Measurements from ENCODE around the gene ZKSCAN2. TPM values are rescaled to one million over a fixed set of nuclear protein-coding genes. Genes with fewer than 3 reads are reported as not detected.

Gene ZKSCAN2
- total RNA-seq = 1 to 10 TPM; 4.7 to 5.0 TPM

GRCh38 chr16:25257470-25257955 lies at the start of gene ZKSCAN2:
Gene ZKSCAN2, minus strand, starts transcription at chr16:25257845. Its CDS starts 718 bp downstream, at chr16:25257127.
- H3K4me1 Mint-ChIP-seq = peaks cover 67% of the 10 kb centered on the region
- H3K9me3 Mint-ChIP-seq = no peaks in the 10 kb centered on the region
- peak within 1 kb of the TSS; percentile 98 for H3K27ac Mint-ChIP-seq
- ChIA-PET CTCF (no interaction called here), POLR2A (interaction anchor here (0.6 kb wide), 1 partner anchor 10 kb away, joined by 4 read pairs; no protein-coding TSS in a partner anchor)
- H3K4me3 Mint-ChIP-seq = peak within 1 kb of the TSS; percentile 89
- H3K36me3 Mint-ChIP-seq (ENCODE audit: low read depth) = peaks cover 38% of the 10 kb centered on the region
- no peaks in the 10 kb centered on the region for H3K27me3 Mint-ChIP-seq
- peak; percentile 83 for DNase-seq

GRCh38 chr16:25299792-25300590 lies 42.3 kb upstream of the ZKSCAN2 start:
- Mint-ChIP-seq H3K4me1 (peaks cover 14% of the 10 kb centered on the region), H3K36me3 (ENCODE audit: low read depth) (no peaks in the 10 kb centered on the region), H3K4me3 (no peak overlapping the region), H3K27me3 (no peaks in the 10 kb centered on the region), H3K27ac (no peak overlapping the region), H3K9me3 (no peaks in the 10 kb centered on the region)
- CTCF ChIA-PET = no interaction called here
- POLR2A ChIA-PET = no interaction called here
- no peak for DNase-seq

GRCh38 chr16:25298165-25298872 lies 40.7 kb upstream of the ZKSCAN2 start:
- no peak overlapping the region for H3K27ac Mint-ChIP-seq
- H3K27me3 Mint-ChIP-seq = no peaks in the 10 kb centered on the region
- no peaks in the 10 kb centered on the region for H3K36me3 Mint-ChIP-seq (ENCODE audit: low read depth)
- DNase-seq = no peak
- peaks cover 14% of the 10 kb centered on the region for H3K4me1 Mint-ChIP-seq
- POLR2A ChIA-PET = interaction anchor here (0.6 kb wide), 1 partner anchor 83 kb away, joined by 4 read pairs; no protein-coding TSS in a partner anchor
- CTCF ChIA-PET = interaction anchor here (0.6 kb wide), 3 partner anchors 55 to 1059 kb away, joined by 3 to 6 read pairs (median 5); no protein-coding TSS in a partner anchor
- no peaks in the 10 kb centered on the region for H3K9me3 Mint-ChIP-seq
- H3K4me3 Mint-ChIP-seq = no peak overlapping the region

DNA sequence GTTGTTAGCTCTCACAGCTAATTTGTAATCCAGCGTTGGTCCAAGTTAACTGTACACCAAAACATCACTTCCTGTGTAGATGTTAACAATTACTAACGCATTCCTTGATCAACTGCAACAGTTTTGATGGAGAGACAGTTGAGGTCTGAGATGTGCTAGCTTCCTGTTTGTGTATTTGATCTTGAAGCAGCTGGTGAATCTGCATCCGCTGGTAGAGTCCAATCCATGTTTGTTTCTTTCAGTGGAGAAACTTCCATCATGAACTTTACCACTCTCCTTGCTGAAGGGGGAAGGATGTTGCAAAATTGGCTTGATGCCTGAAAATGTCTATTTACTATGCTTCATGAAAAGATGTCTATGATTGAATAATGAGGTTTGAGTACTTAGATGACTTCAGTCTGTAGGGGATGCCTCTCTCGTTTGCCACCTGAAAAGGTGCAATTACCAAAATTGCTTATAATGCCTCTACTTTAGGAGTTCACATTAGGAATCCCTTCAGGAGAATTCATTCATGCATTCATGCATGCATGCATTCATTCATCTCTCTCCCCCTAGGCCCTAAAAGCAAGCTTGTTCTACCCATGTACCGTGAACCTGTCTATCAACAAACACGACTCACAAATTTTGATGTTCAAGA lies 39.6 kb upstream of the ZKSCAN2 start:
- Mint-ChIP-seq H3K9me3 (no peaks in the 10 kb centered on the region), H3K27ac (peak overlapping the region; percentile 68), H3K27me3 (no peaks in the 10 kb centered on the region), H3K4me3 (no peak overlapping the region), H3K4me1 (peaks cover 14% of the 10 kb centered on the region), H3K36me3 (ENCODE audit: low read depth) (no peaks in the 10 kb centered on the region)
- POLR2A ChIA-PET = interaction anchor here (0.6 kb wide), 1 partner anchor 84 kb away, joined by 4 read pairs; no protein-coding TSS in a partner anchor
- CTCF ChIA-PET = no interaction called here
- DNase-seq = no peak

DNA sequence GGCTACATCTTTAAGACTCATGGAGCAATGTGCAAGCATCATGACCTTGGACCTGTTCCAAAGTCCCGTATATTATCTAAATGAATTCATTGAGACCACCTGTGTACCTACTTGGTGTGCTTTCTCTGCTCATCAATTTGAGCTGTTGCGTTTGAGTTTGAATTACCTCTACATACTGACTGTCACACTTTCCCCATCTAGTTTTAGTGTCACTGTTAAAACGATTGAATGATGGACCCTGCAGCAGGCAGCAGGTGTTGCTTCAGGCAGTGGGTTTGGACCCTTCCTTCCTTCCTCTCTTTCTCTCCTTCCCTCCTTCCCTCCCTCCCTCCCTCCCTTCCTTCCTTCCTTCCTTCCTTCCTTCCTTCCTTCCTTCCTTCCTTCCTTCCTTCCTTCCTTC lies 33.9 kb upstream of the ZKSCAN2 start:
- CTCF ChIA-PET = no interaction called here
- H3K4me3 Mint-ChIP-seq = no peak overlapping the region
- POLR2A ChIA-PET = no interaction called here
- no peak for DNase-seq
- H3K36me3 Mint-ChIP-seq (ENCODE audit: low read depth) = no peaks in the 10 kb centered on the region
- H3K4me1 Mint-ChIP-seq = peaks cover 5% of the 10 kb centered on the region
- no peaks in the 10 kb centered on the region for H3K27me3 Mint-ChIP-seq
- no peak overlapping the region for H3K27ac Mint-ChIP-seq
- no peaks in the 10 kb centered on the region for H3K9me3 Mint-ChIP-seq

- DNase-seq = no peak
- CTCF ChIA-PET = interaction anchor here (0.7 kb wide), 1 partner anchor 247 kb away, joined by 4 read pairs; no protein-coding TSS in a partner anchor
- Mint-ChIP-seq H3K36me3 (ENCODE audit: low read depth) (no peaks in the 10 kb centered on the region), H3K9me3 (no peaks in the 10 kb centered on the region), H3K27me3 (no peaks in the 10 kb centered on the region), H3K27ac (no peak overlapping the region), H3K4me3 (no peak overlapping the region), H3K4me1 (no peaks in the 10 kb centered on the region)
- POLR2A ChIA-PET = no interaction called here
Measured at GRCh38 chr16:25289466-25289865, 31.8 kb upstream of the ZKSCAN2 start.

DNA sequence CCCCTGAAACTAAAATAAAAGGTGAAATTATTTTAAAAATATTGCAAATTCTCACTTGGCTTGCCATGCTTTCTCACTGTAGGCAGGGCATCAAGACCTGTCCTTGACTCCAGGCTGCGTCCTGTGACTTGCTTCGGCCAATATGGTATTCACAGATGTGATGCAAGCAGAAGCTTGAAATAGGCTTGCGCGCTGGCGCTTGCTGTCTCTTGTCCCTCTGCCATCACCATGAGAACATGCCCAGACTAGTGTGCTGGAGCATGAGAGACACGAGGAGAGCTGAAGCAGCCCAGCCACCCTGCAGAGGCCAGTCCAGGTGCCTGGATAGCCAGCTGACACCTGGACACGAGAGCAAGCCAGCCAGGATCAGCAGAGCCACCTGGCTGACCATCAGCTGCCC lies 21.8 kb upstream of the ZKSCAN2 start:
- H3K27ac Mint-ChIP-seq = no peak overlapping the region
- DNase-seq = no peak
- H3K27me3 Mint-ChIP-seq = peaks cover 4% of the 10 kb centered on the region
- H3K36me3 Mint-ChIP-seq (ENCODE audit: low read depth) = no peaks in the 10 kb centered on the region
- H3K4me1 Mint-ChIP-seq = peaks cover 2% of the 10 kb centered on the region
- peaks cover 9% of the 10 kb centered on the region for H3K9me3 Mint-ChIP-seq
- ChIA-PET CTCF (interaction anchor here (1.3 kb wide), 1 partner anchor 10 kb away, joined by 3 read pairs; no protein-coding TSS in a partner anchor), POLR2A (no interaction called here)
- no peak overlapping the region for H3K4me3 Mint-ChIP-seq

DNA sequence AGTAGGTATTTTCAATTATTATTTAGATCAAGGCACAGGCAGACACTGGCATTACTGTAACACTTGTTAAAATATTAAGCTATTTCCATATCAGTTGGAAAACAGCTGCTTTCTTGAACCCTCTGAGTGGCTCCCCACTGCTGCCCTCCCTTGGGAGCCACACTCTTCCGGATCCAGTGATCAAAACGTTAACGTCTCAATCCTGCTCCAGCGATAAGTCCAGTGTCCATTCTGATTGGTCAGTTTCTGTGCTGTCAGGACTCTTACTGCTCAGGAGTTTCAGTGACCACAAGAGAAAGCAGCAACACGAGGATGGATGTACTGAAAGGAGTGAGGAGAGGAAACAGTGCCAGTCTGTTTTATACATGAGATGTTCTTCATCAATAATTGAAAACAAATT lies 13.8 kb upstream of the ZKSCAN2 start:
- no peak for DNase-seq
- H3K4me3 Mint-ChIP-seq = no peak overlapping the region
- H3K36me3 Mint-ChIP-seq (ENCODE audit: low read depth) = peaks cover 8% of the 10 kb centered on the region
- no peaks in the 10 kb centered on the region for H3K27me3 Mint-ChIP-seq
- CTCF ChIA-PET = no interaction called here
- no peak overlapping the region for H3K27ac Mint-ChIP-seq
- H3K9me3 Mint-ChIP-seq = no peaks in the 10 kb centered on the region
- POLR2A ChIA-PET = no interaction called here
- no peaks in the 10 kb centered on the region for H3K4me1 Mint-ChIP-seq

- CTCF ChIA-PET = interaction anchor here (1.1 kb wide), 1 partner anchor 9 kb away, joined by 3 read pairs; no protein-coding TSS in a partner anchor
Measured at GRCh38 chr16:25270577-25270976, 12.9 kb upstream of the ZKSCAN2 start.

GRCh38 chr16:25269879-25270278 lies 12.2 kb upstream of the ZKSCAN2 start:
- Mint-ChIP-seq H3K4me1 (no peaks in the 10 kb centered on the region), H3K36me3 (ENCODE audit: low read depth) (peaks cover 19% of the 10 kb centered on the region), H3K9me3 (no peaks in the 10 kb centered on the region), H3K27me3 (no peaks in the 10 kb centered on the region), H3K27ac (no peak overlapping the region), H3K4me3 (no peak overlapping the region)
- no peak for DNase-seq
- POLR2A ChIA-PET = no interaction called here
- CTCF ChIA-PET = interaction anchor here (1.1 kb wide), 1 partner anchor 10 kb away, joined by 3 read pairs; no protein-coding TSS in a partner anchor

More at GRCh38 chr16:25270577-25270976, 12.9 kb upstream of the ZKSCAN2 start:
- Mint-ChIP-seq H3K27me3 (no peaks in the 10 kb centered on the region), H3K4me1 (no peaks in the 10 kb centered on the region), H3K4me3 (no peak overlapping the region), H3K9me3 (no peaks in the 10 kb centered on the region), H3K27ac (no peak overlapping the region), H3K36me3 (ENCODE audit: low read depth) (peaks cover 15% of the 10 kb centered on the region)
- POLR2A ChIA-PET = no interaction called here
- no peak for DNase-seq

DNA sequence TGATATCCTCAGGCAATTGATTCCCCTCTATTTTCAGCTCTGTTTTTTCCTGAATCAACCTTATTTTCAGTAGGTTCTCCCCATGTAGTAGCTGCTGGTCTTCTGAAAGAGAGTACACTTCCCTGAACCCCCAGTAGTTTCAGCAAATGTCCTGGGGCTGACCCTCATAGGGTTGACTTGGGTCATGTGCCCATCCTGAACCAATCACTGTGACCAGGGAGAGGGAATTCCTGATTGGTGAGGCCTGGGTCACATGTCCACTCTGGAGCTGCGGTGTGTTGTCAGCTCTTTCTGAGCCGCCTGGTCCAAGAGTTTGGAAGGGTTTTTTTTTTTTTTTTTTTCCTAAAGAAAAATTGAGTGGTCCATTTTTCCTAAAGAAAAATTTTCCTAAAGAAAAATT lies 8.3 kb upstream of the ZKSCAN2 start:
- Mint-ChIP-seq H3K27ac (no peak overlapping the region), H3K36me3 (ENCODE audit: low read depth) (peaks cover 47% of the 10 kb centered on the region), H3K4me1 (peaks cover 12% of the 10 kb centered on the region), H3K27me3 (no peaks in the 10 kb centered on the region), H3K4me3 (no peak overlapping the region), H3K9me3 (no peaks in the 10 kb centered on the region)
- ChIA-PET POLR2A (no interaction called here), CTCF (no interaction called here)
- DNase-seq = no peak

GRCh38 chr16:25264597-25264996 lies 7.0 kb upstream of the ZKSCAN2 start:
- no peaks in the 10 kb centered on the region for H3K9me3 Mint-ChIP-seq
- ChIA-PET POLR2A (no interaction called here), CTCF (no interaction called here)
- H3K27me3 Mint-ChIP-seq = no peaks in the 10 kb centered on the region
- no peak overlapping the region for H3K27ac Mint-ChIP-seq
- DNase-seq = peak; percentile 39
- H3K4me3 Mint-ChIP-seq = no peak overlapping the region
- H3K4me1 Mint-ChIP-seq = peaks cover 22% of the 10 kb centered on the region
- peaks cover 52% of the 10 kb centered on the region for H3K36me3 Mint-ChIP-seq (ENCODE audit: low read depth)

Measured in activated CD4-positive, alpha-beta T cell treated with anti-CD3 and anti-CD28 coated beads, Interleukin-2, amount 10 ng/mL, durations not matched to agents 7 days and 5 days (primary cell).